GM06990 (cell line): ENCODE results near the gene GSK3B.

ENCODE experiments used
- DNase-seq: peaks from one replicate; pipeline ENCODE4 v3.0.0-alpha.2; 2011; ENCODE audit not compliant: insufficient read length; ENCODE audit errors: extremely low read depth
- H3K27me3 ChIP-seq: replicated peaks from 2 replicates; pipeline ENCODE4 v1.6.0; 2011; ENCODE audit warnings: low read length; ENCODE audit not compliant: control insufficient read depth, insufficient read depth
- H3K36me3 ChIP-seq: 2 replicates; pipeline ENCODE4 v1.5.1; 2011; ENCODE audit warnings: low read length; ENCODE audit not compliant: control insufficient read depth, insufficient read depth
- H3K4me3 ChIP-seq: replicated peaks from 2 replicates; pipeline ENCODE4 v1.5.1; 2011; ENCODE audit warnings: low read depth, mild to moderate bottlenecking, control low read depth, low read length
- CTCF ChIP-seq: IDR thresholded peaks from 2 replicates; pipeline ENCODE4 v1.5.1; 2011; ENCODE audit warnings: low read length, control low read depth, mild to moderate bottlenecking, inconsistent platforms; ENCODE audit not compliant: insufficient read depth, poor library complexity, severe bottlenecking

GSK3B gene

GRCh38 chr3:120090422-120090821 lies 3.8 kb downstream of the GSK3B start:
- Histone ChIP-seq H3K27me3 (no peaks in the 10 kb centered on the region), H3K36me3 (no peaks in the 10 kb centered on the region), H3K4me3 (peak overlapping the region; percentile 91)
- DNase-seq = no peak
- no peak for TF ChIP-seq CTCF

GRCh38 chr3:120089089-120089488 lies 5.2 kb downstream of the GSK3B start:
- Histone ChIP-seq H3K4me3 (no peak overlapping the region; the same call in 1 of the 2 replicates), H3K27me3 (no peaks in the 10 kb centered on the region), H3K36me3 (no peaks in the 10 kb centered on the region)
- TF ChIP-seq CTCF = no peak
- DNase-seq = no peak

GRCh38 chr3:120088622-120089021 lies 5.6 kb downstream of the GSK3B start:
- H3K27me3 ChIP-seq = no peaks in the 10 kb centered on the region
- no peak overlapping the region; the same call in 1 of the 2 replicates for H3K4me3 ChIP-seq
- no peaks in the 10 kb centered on the region for H3K36me3 ChIP-seq
- DNase-seq = no peak
- TF ChIP-seq CTCF = no peak

GRCh38 chr3:120081719-120082118 lies 12.5 kb downstream of the GSK3B start:
- no peak for DNase-seq
- H3K27me3 ChIP-seq = no peaks in the 10 kb centered on the region
- no peaks in the 10 kb centered on the region for H3K36me3 ChIP-seq
- H3K4me3 ChIP-seq = no peak overlapping the region
- TF ChIP-seq CTCF = no peak

GRCh38 chr3:120080836-120081235 lies 13.4 kb downstream of the GSK3B start:
- H3K4me3 ChIP-seq = no peak overlapping the region
- DNase-seq = no peak
- H3K36me3 ChIP-seq = no peaks in the 10 kb centered on the region
- TF ChIP-seq CTCF = no peak
- H3K27me3 ChIP-seq = no peaks in the 10 kb centered on the region

- H3K36me3 ChIP-seq = no peaks in the 10 kb centered on the region
- H3K27me3 ChIP-seq = no peaks in the 10 kb centered on the region
- no peak for TF ChIP-seq CTCF
- no peak overlapping the region for H3K4me3 ChIP-seq
- no peak for DNase-seq
Measured at GRCh38 chr3:120077731-120078130, 16.5 kb downstream of the GSK3B start.
